Activated T-helper 2 cell treated with anti-CD3 and anti-CD28 coated beads, Interferon-gamma antibody, Interleukin-2, Interleukin-4, amounts not matched to agents 10 μg/mL and 5 μg/mL and 100 μg/mL, durations not matched to agents 14 hours and 24 hours and 36 hours (primary cell): Measurements from ENCODE around the gene STPG2. TPM values are rescaled to one million over a fixed set of nuclear protein-coding genes. Genes with fewer than 3 reads are reported as not detected.

ENCODE experiments used
- DNase-seq: peaks from one replicate; pipeline ENCODE4 v3.0.0; 2021; ENCODE audit warnings: low spot score
- H3K27ac Mint-ChIP-seq: one replicate; pipeline ENCODE4 v1.8.0; 2021; ENCODE audit warnings: mixed read lengths
- H3K27me3 Mint-ChIP-seq: one replicate; pipeline ENCODE4 v1.8.0; 2021; ENCODE audit warnings: low read depth, mixed read lengths
- H3K36me3 Mint-ChIP-seq: one replicate; pipeline ENCODE4 v1.8.0; 2021; ENCODE audit warnings: low read depth, mixed read lengths
- H3K4me1 Mint-ChIP-seq: one replicate; pipeline ENCODE4 v1.8.0; 2021; ENCODE audit warnings: low read depth, mixed read lengths
- H3K4me3 Mint-ChIP-seq: one replicate; pipeline ENCODE4 v1.8.0; 2021; ENCODE audit warnings: low read depth, mild to moderate bottlenecking, moderate library complexity, mixed read lengths
- H3K9me3 Mint-ChIP-seq: one replicate; pipeline ENCODE4 v1.8.0; 2021; ENCODE audit warnings: mixed read lengths
- intact Hi-C: fragments of 100-400 bp; cut with micrococcal nuclease; formaldehyde crosslinking; loops from one replicate; pipeline ENCODE4 v1.15.1; 2023
- total RNA-seq: library from RNA; stranded (reverse); gene quantifications from 2 replicates; pipeline ENCODE4 v1.2.3, GENCODE V29; 2022

Gene STPG2
- total RNA-seq, 1 donor from 2014 or later = not detected

DNA sequence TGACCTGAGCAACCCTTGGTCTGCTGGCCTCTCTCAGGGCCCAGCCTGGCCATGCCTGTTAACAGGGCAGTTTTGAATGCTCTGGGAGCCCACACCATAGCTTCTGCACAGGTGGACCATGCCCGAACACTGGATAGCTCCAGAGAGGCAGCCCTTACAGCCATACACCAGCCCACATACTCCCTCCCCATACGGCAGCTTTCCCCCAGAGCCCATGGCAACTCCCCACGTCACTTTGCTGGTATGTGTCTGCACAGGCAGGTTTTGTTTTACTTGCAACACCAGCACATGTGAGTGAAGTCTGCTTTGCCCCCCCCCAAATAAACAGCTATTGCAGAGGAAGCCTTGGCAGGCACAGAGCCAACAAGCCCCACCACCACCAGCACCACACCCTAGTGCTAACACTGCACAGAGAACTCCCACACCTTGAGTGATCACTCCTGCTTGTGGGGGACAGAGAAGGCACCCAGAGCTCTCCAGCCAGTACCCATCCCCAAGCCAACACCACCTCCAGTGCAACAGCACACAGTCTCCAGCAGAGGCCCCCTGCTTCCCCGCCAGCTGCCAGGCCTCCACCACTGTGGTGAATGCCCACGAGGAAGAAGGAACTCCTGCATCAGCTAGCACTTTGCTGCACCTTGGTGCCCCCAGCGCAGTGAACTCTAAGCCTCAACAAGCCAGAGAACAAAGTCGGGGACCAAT lies 87.3 kb downstream of the STPG2 start:
- Mint-ChIP-seq H3K27ac (no peak overlapping the region), H3K9me3 (peaks cover 5% of the 10 kb centered on the region), H3K27me3 (no peaks in the 10 kb centered on the region), H3K4me3 (no peak overlapping the region), H3K4me1 (no peaks in the 10 kb centered on the region), H3K36me3 (no peaks in the 10 kb centered on the region)
- intact Hi-C loops = no loop called here
- no peak for DNase-seq

DNA sequence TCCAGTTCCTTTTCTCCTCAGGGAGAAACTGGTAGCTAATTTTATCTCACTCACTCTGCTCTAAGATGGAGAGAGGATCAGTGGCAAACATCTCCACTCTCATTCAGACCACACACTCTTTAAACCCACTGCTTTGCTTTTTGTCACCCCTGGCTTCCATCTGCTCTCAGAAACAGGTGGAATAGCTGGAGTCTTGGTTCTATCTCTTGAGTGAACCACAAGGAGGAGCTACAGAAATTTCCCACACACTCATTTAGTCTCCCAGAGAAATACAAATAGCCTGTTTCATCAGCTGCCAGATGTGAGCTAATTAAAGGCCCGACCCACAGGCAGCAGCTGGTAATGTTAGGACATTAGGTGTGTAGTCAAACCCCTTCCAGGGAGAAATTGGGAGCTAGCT lies 96.6 kb downstream of the STPG2 start:
- Mint-ChIP-seq H3K27ac (no peak overlapping the region), H3K27me3 (no peaks in the 10 kb centered on the region), H3K4me3 (no peak overlapping the region), H3K36me3 (no peaks in the 10 kb centered on the region), H3K4me1 (no peaks in the 10 kb centered on the region), H3K9me3 (no peaks in the 10 kb centered on the region)
- no peak for DNase-seq
- intact Hi-C loops = no loop called here

DNA sequence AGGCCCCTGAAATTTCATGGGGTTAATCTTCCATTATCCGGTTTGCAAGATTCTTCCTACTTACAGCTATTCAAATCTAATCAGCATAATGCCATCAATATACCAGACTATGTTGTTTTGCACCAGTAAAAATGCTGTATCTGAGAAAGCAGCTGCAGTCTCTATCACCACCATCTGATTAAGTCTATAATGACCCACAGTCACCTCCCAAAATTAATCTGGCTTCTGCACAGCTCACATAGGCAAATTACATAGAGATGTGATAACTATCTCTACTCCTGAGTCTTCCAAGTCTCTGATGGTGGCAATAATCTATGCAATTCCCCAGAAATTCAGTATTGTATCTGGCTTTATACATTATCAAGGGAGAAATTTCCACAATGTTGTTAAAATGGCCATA lies 113.2 kb downstream of the STPG2 start:
- no peaks in the 10 kb centered on the region for H3K36me3 Mint-ChIP-seq
- H3K27me3 Mint-ChIP-seq = no peaks in the 10 kb centered on the region
- intact Hi-C loops = no loop called here
- H3K4me1 Mint-ChIP-seq = no peaks in the 10 kb centered on the region
- peaks cover 13% of the 10 kb centered on the region for H3K9me3 Mint-ChIP-seq
- DNase-seq = no peak
- H3K4me3 Mint-ChIP-seq = no peak overlapping the region
- no peak overlapping the region for H3K27ac Mint-ChIP-seq

DNA sequence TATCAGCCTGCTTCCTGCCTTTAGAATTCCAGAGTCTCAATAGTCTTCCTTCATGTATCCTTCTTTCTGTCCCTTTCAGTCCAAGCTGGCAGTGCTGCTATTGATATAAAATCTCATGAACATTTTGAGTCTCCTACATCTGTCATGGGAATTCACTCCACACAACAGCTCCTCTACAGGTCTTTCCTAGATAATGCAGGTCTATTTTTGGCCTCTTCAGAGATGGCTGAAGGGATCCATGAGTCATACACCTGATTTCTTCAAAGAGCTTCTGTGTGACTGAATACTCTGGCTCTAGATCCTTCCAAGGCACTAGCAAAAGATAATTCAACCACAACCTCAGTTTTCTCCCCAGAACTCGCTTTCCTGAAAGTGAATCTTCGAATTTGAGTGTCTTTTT lies 115.4 kb downstream of the STPG2 start:
- H3K27ac Mint-ChIP-seq = no peak overlapping the region
- H3K27me3 Mint-ChIP-seq = no peaks in the 10 kb centered on the region
- H3K4me1 Mint-ChIP-seq = no peaks in the 10 kb centered on the region
- intact Hi-C loops = no loop called here
- no peaks in the 10 kb centered on the region for H3K36me3 Mint-ChIP-seq
- no peak for DNase-seq
- H3K9me3 Mint-ChIP-seq = peaks cover 16% of the 10 kb centered on the region
- no peak overlapping the region for H3K4me3 Mint-ChIP-seq

DNA sequence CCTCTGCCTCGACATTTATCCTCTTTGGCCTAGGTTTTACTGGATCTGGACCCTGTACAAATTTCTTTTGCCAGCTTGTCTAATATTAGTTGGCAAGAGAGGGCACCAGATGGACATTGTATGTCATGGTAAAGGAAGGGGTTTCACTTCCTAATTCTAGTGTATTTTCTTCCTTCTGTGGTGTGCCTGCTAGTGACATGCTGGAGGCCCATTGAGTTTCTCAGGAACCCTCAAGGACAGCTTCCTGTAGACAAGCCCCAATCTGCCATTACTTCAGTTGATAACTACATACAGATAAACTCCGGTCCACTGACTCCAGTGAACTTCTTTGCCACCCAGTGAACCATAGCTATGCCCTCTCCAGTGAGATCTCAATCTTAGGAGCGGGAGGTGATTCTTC lies 116.9 kb downstream of the STPG2 start:
- H3K27me3 Mint-ChIP-seq = no peaks in the 10 kb centered on the region
- no peaks in the 10 kb centered on the region for H3K4me1 Mint-ChIP-seq
- H3K4me3 Mint-ChIP-seq = no peak overlapping the region
- intact Hi-C loops = no loop called here
- no peak overlapping the region for H3K27ac Mint-ChIP-seq
- DNase-seq = no peak
- no peaks in the 10 kb centered on the region for H3K36me3 Mint-ChIP-seq
- peaks cover 7% of the 10 kb centered on the region for H3K9me3 Mint-ChIP-seq

DNA sequence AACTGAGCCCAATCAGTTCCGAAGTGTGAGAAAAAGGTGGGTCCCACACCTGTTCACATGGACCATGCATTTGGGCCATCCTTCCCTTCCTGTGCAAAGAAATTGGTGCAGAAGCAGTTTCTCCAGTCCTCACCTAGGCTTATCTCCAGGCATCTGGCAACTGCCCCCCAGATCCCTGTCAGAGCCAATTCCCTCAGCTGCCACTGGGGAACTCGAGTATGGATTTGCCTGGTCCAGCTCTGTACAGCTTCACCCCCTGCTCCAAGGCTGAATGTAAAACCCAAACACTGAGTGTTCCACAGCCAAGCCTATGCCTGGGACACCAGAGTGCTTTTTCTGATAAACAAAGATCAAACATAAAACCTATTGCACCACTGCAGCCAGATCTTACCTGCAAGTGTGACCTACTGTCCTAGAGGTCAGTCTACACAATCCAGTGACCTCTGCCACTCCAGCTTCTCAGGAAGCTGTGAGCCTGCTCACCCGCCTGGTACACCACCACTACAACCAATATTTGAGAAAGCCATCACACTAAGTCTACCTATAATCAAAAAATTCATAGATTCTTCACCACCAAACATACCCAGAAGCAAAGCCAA lies 136.4 kb downstream of the STPG2 start:
- Mint-ChIP-seq H3K36me3 (no peaks in the 10 kb centered on the region), H3K27ac (no peak overlapping the region), H3K4me3 (no peak overlapping the region), H3K4me1 (no peaks in the 10 kb centered on the region), H3K9me3 (peaks cover 16% of the 10 kb centered on the region), H3K27me3 (no peaks in the 10 kb centered on the region)
- no peak for DNase-seq
- intact Hi-C loops = no loop called here

DNA sequence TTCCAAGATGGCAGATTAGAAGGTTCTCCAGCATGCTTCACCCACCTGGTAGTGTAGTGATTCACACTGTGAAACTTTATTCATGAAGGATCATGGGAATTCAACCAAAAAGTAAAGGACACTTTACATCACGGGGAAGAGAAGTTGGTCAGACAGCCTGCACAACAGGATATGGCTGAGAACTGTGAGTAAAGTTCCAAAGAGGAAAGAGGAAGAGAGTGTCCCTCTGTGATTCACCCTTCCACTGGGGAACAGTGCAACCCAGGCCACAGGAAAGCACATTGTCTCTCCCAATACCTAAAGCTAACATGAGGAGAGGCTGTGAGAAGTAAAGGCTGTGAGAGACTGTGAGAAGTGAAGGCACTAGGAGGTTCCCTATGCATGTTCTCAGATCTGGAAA lies 137.2 kb downstream of the STPG2 start:
- intact Hi-C loops = no loop called here
- no peak overlapping the region for H3K4me3 Mint-ChIP-seq
- H3K4me1 Mint-ChIP-seq = no peaks in the 10 kb centered on the region
- no peaks in the 10 kb centered on the region for H3K36me3 Mint-ChIP-seq
- no peaks in the 10 kb centered on the region for H3K27me3 Mint-ChIP-seq
- no peak overlapping the region for H3K27ac Mint-ChIP-seq
- peaks cover 12% of the 10 kb centered on the region for H3K9me3 Mint-ChIP-seq
- DNase-seq = no peak

DNA sequence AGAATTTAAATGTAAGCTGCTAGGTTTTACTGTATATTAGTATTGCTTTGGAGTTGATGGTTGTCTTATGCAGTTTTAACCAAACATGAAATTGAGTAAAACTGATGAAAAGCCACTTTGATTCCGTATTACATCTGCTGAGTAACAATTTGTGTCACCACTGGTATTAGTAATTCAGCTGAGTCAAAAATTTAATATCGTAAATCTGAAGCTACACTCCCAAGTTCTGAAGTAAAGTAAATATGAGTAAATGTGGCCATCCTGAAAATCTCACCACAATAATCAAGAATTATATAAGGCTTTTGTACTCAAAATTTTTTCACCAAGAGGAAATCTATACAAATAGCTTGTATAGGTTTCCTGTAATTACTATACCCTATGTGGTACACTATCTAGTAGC lies 142.3 kb downstream of the STPG2 start:
- no peak overlapping the region for H3K4me3 Mint-ChIP-seq
- DNase-seq = no peak
- H3K27ac Mint-ChIP-seq = no peak overlapping the region
- H3K4me1 Mint-ChIP-seq = no peaks in the 10 kb centered on the region
- H3K9me3 Mint-ChIP-seq = no peaks in the 10 kb centered on the region
- intact Hi-C loops = no loop called here
- H3K27me3 Mint-ChIP-seq = no peaks in the 10 kb centered on the region
- no peaks in the 10 kb centered on the region for H3K36me3 Mint-ChIP-seq

DNA sequence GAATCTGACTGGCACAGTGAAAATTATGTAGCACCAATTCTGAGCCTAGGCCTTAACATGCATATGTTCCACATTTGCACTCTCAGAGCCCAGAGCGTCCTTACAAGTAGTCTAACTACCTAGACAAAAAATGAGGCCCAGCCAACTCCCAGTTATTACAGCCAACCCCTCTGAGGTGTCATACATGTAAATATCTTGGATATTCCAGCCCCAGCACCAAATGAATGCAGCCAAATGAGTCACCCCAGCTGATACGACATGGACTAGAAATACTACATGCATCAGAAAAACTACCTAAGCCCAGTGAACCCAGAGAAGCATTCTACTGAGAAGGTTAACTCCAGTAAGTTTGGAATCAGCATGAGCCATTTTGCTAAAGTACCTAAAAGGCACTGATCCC lies 145.1 kb downstream of the STPG2 start:
- no peaks in the 10 kb centered on the region for H3K27me3 Mint-ChIP-seq
- no peaks in the 10 kb centered on the region for H3K36me3 Mint-ChIP-seq
- H3K9me3 Mint-ChIP-seq = no peaks in the 10 kb centered on the region
- H3K4me1 Mint-ChIP-seq = no peaks in the 10 kb centered on the region
- intact Hi-C loops = no loop called here
- no peak overlapping the region for H3K27ac Mint-ChIP-seq
- no peak for DNase-seq
- H3K4me3 Mint-ChIP-seq = no peak overlapping the region

DNA sequence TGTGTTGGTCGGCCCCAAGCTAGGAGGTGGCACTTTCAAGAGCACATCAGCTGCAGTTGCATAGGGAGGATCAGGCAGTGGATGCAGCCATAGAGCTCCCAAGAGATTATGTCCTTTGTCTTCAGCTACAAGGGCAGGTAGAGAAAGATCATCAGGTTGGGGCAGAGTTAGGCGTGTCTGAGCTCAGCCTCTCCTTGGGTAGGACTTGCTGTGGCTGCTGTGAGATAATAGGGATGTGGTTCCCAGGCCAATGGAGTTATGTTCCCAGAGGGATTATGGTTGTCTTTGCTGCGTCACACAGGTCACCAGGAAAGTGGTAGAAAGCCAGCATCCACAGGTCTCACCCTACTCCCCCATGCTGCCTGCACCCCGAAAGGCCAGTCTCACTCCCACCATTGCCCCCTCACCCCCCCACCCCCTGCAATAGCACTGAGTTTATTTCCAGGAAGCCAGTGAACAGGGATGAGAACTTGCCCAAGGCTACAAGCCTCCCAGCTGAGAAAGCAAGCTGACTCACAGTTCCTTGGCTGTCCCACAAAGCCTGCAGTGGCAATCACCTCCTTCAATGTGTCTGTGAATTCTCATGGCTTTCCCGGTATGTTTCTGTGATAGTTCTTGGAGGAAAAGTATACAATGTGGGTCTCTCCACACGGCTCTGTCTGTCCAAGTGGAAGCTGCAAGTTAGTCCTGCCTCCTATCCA lies 148.4 kb downstream of the STPG2 start:
- H3K27ac Mint-ChIP-seq = no peak overlapping the region
- H3K9me3 Mint-ChIP-seq = no peaks in the 10 kb centered on the region
- no peak overlapping the region for H3K4me3 Mint-ChIP-seq
- H3K4me1 Mint-ChIP-seq = no peaks in the 10 kb centered on the region
- H3K27me3 Mint-ChIP-seq = no peaks in the 10 kb centered on the region
- H3K36me3 Mint-ChIP-seq = no peaks in the 10 kb centered on the region
- no peak for DNase-seq
- intact Hi-C loops = no loop called here

DNA sequence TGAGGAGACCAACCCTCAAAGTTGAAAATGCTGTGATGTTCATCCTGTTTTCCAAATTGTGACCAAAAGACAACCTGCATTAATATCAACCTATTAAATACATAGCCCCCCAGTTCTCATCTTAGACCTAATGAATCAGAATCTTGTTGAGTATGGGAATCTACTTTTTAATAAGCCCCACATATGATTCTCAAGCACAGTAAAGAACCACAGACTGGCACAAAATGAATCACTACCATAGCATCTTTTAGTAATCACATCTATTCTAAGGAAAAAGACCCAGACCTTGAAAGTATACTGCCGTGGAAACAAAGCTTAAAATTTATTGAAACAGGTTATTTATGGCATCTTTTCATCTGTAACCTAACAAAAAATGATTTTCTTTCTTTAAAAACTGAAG lies 152.9 kb downstream of the STPG2 start:
- DNase-seq = no peak
- no peaks in the 10 kb centered on the region for H3K36me3 Mint-ChIP-seq
- no peaks in the 10 kb centered on the region for H3K4me1 Mint-ChIP-seq

DNA sequence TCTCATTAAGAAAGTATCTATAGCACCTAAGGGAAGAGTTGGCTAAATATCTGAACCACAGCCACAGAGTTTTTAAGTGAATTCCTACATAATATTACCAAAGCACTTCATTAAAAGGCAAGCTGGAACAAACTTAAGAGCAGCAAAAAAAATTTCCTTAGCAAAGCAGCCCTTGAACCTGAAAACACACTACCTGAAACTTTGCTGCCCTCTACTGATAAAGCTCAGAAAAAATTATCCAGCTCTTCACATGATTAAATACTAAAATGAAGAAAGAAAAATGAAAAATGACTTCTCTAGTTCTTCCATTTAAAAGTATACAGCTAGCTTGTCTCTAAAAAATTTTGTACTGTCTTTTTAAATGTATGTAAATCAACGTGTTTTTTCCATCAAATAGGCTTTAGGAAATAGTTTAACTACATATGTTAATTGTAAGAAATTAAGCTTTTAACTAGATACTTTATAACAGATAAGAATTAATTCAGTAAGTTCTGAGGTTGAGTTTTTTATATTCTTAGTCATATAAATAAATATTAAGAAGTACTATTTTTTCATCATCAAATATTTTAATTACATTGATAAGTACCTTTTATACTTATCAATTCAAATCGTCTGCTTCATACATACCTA lies 156.1 kb downstream of the STPG2 start:
- Mint-ChIP-seq H3K36me3 (no peaks in the 10 kb centered on the region), H3K27me3 (no peaks in the 10 kb centered on the region), H3K27ac (no peak overlapping the region), H3K4me1 (no peaks in the 10 kb centered on the region), H3K4me3 (no peak overlapping the region), H3K9me3 (no peaks in the 10 kb centered on the region)
- intact Hi-C loops = no loop called here
- no peak for DNase-seq

More for the DNA sequence above, 152.9 kb downstream of the STPG2 start:
- Mint-ChIP-seq H3K4me3 (no peak overlapping the region), H3K9me3 (no peaks in the 10 kb centered on the region), H3K27ac (no peak overlapping the region), H3K27me3 (no peaks in the 10 kb centered on the region)
- intact Hi-C loops = no loop called here

DNA sequence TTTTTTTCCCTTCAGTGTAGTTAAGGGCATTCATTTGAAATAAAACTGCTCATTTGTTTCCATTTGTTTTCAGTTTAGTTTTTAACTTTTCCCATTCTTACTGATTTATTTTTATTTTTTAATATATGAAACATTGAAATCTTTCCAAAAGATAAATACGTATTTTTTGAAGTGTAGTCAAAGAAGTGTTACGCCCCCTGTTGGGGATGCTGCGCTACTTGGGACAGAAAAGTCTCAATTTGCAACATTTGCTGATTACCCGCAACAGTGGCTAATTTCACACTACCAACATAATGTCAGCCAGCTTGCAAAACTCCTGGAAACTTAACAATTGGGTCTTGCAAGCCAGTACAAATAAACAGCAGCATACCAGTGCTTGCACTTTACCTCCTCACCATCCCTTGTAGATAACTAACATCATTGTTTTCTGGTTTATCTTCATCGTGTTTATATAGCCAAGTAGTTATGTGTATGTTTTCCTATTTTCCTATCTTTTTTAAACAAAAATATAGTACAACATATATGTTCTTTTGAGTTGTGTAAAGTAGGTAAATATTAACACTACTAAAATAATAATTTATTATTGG lies 158.6 kb downstream of the STPG2 start:
- no peak overlapping the region for H3K27ac Mint-ChIP-seq
- H3K4me1 Mint-ChIP-seq = no peaks in the 10 kb centered on the region
- H3K27me3 Mint-ChIP-seq = no peaks in the 10 kb centered on the region
- no peaks in the 10 kb centered on the region for H3K36me3 Mint-ChIP-seq
- no peak for DNase-seq
- intact Hi-C loops = no loop called here
- H3K4me3 Mint-ChIP-seq = no peak overlapping the region
- H3K9me3 Mint-ChIP-seq = no peaks in the 10 kb centered on the region
